Left hindlimb (tissue), 1 donor: Measurements from ENCODE around the gene F2.
"Not testable (repeated sequence)": the region's sequence is repeated elsewhere in the genome, so short reads cannot be mapped to it uniquely, and the experiment has no call there.

Experiments used
- DNase-seq: peaks from one replicate; pipeline ENCODE4 v3.0.0-alpha.2; 2018

The F2 gene

DNA sequence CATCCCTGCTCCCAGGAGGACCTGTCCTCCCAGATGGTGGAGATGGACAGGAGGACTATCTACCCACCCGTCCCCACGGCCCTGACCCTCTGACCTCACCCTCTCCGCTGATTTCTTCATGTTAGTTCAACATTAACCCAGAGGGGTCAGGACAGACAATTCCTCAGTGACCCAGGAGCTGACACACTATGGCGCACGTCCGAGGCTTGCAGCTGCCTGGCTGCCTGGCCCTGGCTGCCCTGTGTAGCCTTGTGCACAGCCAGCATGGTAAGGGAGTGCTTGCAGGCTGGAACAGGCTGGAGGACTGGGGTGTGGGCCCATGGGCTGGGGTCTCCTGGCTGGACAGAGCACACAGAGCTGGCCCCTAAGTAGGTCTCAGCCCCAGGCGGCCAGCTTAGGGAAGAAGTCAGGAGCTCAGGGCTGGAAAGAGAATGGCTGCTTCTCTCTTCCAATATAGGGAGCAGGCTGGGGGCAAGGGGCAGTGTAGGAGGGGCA is at the start of gene F2:
Gene F2, plus strand, starts transcription at position 166 of the 495 bp plus-strand sequence. Its CDS starts 23 bp downstream, at position 189.
- DNase-seq: no peak

DNA sequence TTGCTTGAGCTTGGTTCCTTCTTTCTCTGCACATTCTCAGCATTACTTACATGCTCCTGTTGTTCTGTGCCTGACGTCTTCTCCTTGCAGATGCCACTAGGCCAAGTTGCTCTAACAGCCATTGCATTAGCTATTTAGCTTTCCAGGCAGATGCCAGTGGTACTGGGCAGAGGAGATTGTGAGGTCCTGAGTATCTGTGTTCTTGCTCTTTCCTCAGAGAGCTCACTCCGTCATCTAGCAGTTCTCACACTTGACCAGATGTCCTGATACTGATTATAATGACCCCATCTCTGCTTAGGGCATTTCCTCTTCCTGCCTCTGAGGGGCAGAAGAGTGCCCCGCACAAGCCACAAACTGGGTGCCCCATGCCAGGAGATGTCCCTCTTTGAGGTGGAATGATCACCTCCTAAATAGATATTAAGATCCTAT is 49.3 kb upstream of the F2 start:
- DNase-seq: no peak

DNA sequence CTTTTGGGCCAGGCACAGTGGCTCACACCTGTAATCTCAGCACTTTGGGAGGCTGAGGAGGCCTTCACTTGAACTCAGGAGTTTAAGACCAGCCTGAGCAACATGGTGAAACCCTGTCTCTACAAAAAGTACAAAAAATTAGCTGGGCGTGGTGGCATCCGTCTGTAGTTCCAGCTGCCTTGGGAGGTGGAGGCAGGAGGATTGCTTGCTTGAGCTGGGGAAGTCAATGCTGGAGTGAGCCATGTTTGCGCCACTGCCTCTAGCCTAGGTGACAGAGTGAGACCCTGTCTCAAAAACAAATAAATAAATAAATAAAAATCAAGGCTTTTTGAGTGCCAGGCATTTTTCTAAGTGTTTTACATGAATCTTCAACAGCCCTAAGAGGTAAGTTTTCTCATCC is 48.5 kb upstream of the F2 start:
- not testable (repeated sequence) for DNase-seq

DNA sequence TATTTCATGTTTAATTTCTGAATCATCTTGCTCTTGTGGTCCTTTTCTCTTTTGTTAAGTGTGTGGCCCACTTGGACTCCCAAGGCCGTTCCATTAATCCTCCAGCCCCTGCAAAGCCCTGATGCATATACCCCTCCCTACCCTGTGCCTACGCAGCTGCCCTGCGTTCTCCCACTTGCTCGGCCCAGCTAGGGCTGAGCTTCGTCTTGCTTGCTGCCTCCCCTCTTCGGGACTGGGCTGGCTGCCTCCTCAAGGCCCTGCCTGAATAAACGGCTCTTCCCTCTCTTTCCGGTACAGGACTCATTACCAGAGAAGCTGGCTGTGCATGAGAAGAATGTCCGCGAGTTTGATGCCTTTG is 47.1 kb upstream of the F2 start:
- DNase-seq: no peak

DNA sequence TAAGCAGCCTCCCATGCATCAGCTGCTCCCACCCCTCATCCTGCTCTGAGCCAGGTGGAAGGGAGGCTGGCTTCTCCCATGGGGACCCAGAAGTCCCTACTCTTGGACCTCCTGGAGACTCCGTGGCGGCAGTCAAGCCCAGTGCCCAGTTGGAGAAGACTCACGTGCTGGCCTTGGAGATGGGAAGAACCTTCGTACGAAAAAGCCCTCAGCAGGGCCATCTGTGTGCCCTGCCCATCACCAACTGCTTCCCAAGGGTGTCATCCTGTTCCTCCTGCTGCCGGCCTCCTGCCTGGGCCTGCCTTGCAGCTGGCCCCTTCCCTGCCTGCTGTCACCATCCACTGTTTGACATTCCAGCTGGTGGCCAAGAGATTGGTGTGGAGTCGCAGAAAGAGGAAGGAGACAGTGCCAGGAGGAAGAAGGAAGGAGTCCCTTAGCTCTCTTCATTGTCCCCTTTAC is 46.6 kb upstream of the F2 start:
- no peak for DNase-seq

DNA sequence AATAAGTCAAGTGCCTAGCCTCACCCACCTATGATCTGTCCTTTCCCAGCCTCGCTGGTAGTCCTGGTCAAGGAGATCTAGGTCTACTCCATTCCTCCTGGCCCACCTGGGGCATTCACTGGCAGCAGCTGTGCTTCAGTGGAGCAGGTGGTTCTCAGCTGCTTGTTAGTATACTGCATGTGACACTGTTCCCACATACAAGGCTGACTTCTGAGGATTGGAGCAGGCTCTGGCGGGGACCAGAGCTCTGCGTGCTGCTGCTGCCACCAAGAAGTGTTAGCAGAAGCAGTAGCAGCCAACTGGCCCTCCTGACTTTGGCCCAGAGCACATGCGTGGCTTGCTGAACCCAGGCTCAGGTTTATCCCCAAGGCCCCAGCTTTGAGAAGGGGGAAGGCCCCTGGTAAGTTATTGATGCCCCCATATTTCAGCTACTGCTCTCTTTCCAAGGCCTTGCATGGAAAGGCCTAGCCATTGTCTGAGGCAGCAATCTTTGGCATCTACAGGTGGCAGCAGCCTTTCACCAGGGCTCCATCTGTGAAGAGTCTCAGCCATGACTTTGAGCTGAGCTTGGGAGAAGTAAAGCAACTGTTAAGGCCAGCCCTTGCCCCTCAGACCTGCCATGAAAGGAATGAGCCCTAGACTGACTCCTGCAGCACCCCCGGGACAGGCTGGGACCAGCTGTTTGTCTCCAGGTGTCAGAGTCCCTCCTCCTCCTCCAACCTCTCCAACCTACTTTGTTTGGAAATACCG is 45.1 kb upstream of the F2 start:
- DNase-seq: no peak

DNA sequence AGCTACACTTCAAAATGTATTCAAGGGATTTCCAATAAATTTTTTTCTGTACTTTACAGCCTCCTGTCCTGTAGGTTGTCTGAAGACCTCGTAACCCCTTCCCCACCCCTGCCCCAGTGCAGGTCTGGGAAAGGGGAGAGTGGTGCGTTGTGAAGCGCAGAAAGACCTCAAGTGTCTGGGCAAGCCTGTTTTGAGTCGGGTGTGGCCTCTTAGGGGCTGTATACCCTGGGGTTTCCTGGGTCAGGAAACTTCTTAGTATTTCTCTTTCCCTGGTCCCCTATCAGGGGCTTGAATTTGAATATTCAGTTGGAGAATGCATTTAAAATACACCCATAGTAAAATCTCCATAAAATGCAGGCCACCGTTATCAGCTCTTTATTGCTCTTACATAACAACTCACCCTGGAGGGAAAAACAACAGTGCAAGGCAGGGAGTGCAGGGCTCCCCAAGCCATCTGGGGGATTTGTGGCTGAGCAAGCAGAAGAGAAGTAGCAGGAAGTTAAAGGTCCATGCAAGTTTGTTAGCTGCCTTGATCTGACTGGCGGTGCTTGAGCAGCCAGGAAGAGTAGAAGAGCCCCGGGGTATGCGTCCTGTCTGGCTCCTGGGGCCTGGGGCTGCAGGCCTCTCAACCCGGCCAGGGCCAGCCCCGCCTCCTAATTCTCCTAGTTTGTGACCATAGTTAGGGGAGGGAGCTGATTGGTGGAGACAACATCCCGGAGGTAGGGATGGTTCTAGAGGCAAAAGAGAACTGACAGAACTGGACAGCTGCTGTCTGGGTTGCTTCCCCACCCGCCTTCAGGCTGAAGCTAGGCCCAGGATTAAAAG is 44.3 kb upstream of the F2 start:
- DNase-seq: no peak

DNA sequence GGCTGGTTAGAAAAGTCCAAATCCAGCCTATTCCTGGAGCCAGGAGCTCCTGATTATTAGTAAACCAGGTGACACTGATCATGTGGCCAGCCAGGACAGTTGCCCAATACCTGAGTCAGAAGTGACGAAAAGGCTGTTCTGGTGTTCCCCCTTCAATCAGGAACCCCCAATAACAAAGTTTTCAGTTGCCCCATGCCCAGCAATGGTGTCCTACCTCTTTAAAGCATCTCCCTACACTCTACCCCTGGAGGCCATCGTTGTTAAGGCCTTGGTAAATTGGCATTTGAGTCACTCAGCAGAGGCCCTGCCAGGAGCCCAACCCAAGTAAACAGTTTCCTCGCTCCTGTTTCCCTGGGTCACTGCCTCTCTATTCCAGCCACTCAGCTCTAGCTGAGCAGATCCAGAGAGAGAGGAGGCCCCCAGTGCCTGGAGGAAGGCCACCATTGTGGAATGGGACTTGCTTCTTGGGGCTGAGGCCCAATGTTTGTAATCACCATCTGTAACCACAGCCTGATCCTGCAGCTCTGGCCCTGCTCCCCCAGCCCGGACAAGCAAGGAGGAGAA is 43.6 kb upstream of the F2 start:
- no peak for DNase-seq

DNA sequence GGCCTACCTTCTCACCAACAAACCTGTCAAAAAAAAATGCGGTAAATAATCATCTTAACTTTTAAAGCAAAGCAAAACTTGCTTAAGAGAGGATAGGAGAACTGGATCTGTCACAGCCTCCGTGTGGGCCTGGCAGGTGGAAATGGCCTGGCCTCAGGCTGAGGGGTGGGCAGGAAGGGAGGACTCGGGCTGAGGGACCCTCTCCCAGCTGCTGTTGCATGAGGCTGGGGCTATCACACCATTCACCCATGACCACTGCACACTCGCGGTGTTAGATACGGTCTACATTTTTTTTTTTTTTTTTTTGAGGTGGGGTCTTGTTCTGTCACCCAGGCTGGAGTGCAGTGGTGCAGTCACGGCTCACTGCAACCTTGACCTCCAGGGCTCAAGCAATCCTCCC is 43.1 kb upstream of the F2 start:
- DNase-seq: no peak

DNA sequence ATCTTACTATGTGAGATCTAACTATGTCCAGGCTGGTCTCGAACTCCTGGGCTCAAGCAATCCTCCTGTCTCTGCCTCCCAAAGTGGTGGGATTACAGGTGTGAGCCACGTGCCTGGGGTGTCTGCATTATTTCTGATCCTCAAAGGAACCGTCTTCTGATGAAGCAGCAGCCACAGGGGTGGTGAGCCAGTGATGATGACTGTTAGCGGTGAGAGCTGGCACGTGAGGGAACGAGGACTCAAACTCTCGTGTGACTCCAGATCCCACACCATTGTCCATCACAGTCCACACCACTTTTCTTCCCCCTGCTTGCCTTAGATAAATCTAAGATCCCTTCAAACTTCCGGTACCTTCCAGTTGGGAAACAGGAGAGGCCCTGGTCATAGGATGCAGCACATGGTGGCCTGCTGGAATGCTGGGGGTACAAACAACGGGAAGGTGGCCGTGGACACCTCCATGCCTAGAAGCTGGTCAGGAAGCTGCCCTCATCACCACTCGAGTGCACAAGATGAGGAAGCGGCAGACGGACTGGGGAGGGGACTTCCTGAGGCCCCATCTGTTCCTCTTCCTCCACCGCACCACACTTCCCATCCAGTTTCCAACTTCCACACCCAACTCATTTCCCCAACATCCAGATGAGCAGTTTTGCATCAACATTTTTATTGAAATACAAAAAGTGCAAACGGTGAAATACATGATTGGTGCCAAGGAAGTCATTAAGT is 42.4 kb upstream of the F2 start:
- no peak for DNase-seq

DNA sequence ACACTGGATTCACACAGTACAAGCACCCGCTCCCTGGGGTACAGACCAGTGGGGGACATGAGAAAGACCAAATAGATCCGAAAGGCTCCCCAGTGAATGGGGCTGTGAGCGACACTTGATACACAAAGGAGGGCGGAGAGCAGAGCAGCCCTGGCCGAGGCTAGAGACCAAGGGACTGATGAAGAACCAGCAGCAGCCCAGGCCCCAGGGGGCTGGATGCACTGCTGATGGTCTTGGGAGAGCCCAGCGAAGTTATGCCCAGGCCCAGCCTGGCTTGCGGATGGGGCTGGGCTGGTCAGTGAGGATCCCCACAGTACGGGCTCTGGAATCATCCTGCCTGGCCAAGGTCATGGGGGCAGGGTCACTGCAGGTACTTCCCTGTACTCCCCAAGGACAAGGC is 41.8 kb upstream of the F2 start:
- DNase-seq: no peak

DNA sequence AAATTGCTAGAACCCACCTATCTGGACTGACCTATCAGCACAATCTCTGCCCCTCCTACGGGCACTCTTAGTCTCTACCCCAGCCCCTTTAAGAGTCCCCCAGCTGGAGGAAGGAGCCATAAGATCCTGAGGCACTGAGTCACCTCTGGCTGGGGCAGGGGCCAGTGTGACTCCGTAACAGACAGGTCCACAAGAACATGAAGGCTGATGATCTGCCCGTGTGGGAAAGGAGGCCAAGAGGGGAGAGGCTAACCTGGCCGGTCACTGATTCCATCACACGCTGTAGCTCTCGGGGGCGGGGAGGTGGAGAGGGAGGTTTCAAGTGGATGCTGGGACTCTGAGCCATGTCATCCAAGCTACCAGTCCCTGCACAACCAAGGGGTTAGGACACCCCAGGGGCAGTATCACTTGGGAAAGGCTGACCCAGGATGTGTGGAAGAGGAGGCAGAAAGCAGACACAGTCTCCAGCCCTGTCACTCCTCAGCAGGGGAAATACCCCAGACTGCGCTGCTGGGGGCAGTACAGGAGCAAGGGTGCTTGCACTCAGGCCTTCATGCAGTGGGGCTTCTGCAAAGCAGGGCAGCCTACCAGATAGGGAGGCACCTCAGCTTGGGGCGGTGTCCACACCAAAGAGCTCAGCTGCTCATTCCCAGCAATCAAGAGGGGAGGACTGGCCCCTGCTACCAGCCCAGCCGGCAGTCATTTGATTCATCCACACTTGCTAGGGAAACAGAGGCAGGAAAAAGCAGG is 40.8 kb upstream of the F2 start:
- no peak for DNase-seq

DNA sequence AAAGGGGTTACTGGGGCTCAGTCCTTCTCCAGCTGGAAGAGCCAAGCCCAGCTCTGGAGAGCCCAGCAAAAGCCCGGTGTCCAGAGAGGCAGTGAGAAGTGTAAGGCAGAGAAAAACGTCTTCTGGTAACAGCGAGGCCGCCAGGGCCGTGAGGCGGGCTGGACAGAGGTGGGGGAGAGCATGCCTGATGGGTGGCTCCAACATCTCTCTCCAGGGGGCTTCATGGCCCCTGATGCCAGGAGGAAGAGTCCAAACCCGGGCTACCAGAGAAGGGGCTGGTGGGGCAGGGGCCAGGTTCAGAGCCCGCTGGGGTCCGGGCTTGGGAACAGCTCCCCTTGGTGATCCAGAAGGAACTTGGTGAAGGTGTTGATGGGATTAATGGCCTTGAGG is 40.3 kb upstream of the F2 start:
- no peak for DNase-seq

DNA sequence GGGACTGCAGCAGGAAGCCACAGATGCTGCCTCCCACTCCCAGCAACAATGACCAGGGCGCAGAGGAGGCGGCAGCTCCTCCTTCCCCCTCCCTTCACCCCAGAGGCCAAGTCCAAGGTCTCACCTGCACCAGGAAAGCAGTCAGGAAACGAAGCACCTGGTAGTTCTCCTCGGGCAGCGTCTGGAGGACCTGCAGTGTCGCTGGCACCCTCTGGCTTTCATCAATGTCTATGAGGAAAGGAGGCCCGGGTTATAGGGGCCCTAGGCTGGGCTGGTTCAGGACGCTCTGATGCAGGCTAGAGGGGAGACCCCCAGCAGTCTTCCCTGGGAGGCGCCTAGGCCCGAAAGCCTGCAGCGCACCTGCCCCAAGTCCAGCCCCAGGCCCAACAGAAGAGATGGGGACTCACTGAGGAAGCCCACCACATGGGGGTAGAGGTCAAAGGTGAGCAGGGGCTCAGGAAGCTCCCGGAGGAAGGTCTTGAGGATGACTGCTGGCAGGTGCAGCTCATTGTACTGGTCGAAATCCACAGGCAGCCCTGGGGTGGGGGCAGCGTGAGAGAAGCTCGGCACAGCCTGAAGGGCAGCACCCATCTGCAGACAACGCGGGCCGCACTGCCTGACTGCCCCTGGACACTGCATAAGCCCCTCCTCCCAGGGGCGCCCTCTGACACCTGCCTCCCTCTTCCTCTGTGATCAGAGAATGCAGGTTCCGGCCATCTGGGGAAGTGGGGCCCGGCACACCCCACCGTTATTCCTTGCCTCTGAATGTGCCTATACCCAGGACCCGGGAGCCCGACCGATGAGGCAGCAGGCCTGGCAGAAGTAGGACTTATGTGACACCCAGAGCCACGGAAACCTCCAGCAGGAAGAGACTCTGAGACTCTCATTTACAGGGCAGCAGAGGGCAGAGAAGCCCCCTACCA is 39.5 kb upstream of the F2 start:
- no peak for DNase-seq

DNA sequence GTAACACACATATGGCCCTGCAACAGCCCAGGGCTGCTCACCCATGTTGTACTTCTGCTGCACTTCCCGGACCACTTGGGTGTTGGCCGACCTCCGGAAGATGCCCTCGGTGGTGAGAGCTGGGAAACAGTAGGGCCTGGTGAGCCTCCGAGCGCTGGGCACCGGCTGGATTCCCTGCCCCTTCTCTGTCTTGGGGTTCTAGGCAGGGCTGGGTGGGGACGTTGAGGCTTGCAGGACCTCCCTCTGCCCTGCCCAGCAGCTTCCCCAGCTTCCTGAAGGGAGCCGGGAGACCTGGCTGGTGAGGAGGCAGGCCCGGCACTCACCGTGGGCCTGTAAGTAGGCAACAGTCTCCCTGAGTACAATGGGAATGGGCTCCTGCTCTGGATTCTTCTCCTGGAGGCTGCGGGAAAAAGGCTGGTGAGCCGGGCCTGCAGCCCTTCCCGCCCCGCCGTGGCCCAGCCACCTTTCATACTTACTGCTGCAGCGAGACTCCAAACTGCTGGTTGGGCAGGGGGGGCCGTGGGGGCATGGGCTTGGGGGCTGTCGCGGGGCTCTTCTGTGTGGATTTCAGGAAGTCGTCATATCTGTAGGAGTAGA is 38.8 kb upstream of the F2 start:
- no peak for DNase-seq

DNA sequence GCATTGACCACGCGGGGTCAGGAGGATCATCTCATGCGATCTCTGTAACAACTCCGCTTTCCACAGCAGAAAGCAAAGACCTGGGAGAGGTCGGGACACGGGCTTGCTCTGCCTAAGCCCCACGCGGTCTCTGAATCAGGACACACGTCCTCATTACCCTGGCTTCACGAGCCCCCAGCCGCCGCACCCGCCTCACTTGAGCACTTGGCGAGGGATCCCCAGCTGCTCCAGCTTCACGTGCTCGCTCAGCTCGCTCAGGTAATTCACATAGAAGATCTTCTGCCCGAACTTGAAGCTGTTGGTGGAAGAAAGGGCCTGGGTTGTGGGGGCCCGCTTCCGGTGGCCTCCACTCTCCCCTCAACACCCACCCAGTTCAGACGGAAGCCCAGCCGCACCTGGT is 38.2 kb upstream of the F2 start:
- no peak for DNase-seq

DNA sequence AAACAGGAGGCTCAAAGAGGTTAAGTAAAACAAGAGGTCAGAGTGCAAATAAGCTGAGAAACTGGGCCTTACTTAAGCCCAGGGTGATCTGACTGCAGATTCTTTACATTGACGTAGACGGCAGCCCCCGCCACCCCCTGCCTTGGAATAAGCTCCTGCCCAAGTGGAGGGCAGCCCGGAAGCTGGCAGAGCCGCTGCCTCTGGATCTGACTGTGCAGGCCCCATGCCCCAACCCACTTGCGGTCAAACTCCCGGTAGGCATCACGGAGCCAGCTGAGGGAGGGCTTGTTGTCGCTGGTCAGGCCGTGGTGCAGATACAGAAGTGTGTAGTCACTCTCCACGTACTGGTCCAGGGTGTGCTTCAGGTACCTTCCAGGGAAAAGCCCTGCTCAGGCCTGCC is 37.2 kb upstream of the F2 start:
- DNase-seq: no peak

DNA sequence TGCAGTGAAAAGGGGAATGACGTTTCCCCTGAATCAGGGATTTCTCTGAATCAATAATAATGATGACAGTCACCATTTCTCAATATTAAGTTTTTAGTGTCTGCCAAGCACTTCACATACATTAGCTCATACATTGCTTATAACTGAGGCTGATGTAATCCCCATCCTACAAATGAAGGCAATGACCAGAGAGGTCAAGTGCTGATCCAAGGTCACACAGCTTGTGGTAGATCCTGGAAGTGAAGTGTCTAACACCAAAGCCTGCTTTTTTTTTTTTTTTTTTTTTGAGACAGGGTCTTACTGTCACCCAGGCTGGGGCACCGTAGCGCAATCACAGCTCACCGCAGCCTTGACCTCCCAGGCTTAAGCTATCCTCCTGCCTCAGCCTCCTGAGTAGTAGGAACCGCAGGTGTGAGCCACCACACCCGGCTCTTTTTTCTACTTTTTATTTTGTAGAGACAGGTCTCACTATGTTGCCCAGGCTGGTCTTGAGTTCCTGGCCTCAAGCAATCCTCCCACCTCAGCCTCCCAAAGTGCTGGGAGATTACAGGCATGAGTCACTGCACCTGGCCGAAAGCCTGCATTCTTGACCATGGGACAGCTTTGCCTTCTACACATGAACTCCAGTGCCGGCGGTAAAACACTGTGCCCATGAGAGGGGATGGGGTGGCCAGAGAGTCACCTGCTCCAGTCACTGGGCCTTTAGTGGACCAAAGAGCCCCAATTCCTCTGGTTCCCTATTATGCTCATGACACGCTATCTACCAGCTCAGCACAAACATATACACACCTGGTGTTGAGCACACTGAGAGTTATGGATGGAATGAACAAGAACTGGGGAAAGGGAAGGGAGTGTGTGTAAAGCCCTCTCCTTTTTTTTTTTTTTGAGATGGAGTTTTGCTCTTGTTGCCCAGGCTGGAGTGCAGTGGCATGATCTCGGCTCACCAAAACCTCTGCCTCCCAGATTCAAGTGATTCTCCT is 36.0 kb upstream of the F2 start:
- DNase-seq: no peak

DNA sequence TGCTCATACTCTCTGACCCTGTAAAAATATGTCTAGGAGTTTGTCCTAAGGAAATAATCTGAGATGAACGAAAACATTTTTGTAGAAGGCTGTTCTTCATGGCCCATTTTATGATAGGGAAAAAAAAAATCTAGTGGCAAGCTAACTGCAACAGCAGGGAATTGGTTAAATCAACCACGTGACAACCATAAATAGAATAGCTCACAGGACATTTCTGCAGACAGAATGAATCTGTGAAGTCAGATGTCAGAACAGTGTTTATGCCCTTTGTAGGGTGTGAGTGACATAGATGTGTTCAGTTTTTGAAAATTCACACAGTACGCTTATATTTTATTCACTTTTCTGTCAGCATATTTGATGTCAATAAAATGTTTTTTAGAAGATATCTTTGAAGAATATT is 34.6 kb upstream of the F2 start:
- DNase-seq: no peak
